ENCODE results near the gene C16orf92. TPM values are rescaled to one million over a fixed set of nuclear protein-coding genes. Genes with fewer than 3 reads are reported as not detected.

C16orf92 gene
- total and polyA plus RNA-seq, 2 of the 13 experiments (the other 11 are each of a cell fraction or from before 2014, with no cell fraction given), result not detected

GRCh38 chr16:30065102-30065942, 42.3 kb downstream of the C16orf92 start, which contains the start of gene ALDOA (continued):
- TF ChIP-seq ZNF18 (CRISPR knock-in tag; IDR thresholded peaks at IDR 0.05; ENCODE audit: insufficient replicate concordance) (peak; percentile 97), FIP1L1 (IDR thresholded peaks at IDR 0.05; ENCODE audit: borderline replicate concordance, insufficient read depth, low read depth, low read length) (peak; percentile 79), TEAD2 (CRISPR knock-in tag; IDR thresholded peaks at IDR 0.05) (no peak; the same call in none of the 2 replicates), PHB2 (IDR thresholded peaks at IDR 0.05; ENCODE audit: partially characterized antibody) (no peak), ZBTB21 (CRISPR knock-in tag; IDR thresholded peaks at IDR 0.05) (no peak; the same call in 1 of the 2 replicates), REXO4 (CRISPR knock-in tag; IDR thresholded peaks at IDR 0.05; ENCODE audit: borderline replicate concordance) (peak; percentile 97), RBM39 (IDR thresholded peaks at IDR 0.05; ENCODE audit: low read depth, low read length, poor library complexity, severe bottlenecking) (peak; percentile 98), ZBED4 (CRISPR knock-in tag; IDR thresholded peaks at IDR 0.05; ENCODE audit: borderline replicate concordance) (peak; percentile 93; the same call in 1 of the 2 replicates), ZNF766 (CRISPR knock-in tag; IDR thresholded peaks at IDR 0.05; ENCODE audit: borderline replicate concordance) (peak; percentile 23; the same call in 1 of the 2 replicates), NKX3-1 (CRISPR knock-in tag; IDR thresholded peaks at IDR 0.05) (peak; percentile 89), NR2F2 (IDR thresholded peaks at IDR 0.05; ENCODE audit: borderline replicate concordance, low read depth) (peak; percentile 56; the same call in 1 of the 2 replicates), NFYB (CRISPR knock-in tag; IDR thresholded peaks at IDR 0.05) (peak; percentile 89), U2AF2 (IDR thresholded peaks at IDR 0.05; ENCODE audit: low read depth, low read length) (peak; percentile 55; the same call in 1 of the 2 replicates), GTF3A (CRISPR knock-in tag; conservative IDR thresholded peaks at IDR 0.05) (peak; percentile 76; the same call in 1 of the 2 replicates), SMC3 (IDR thresholded peaks at IDR 0.05; ENCODE audit: low read length) (no peak), THAP11 (CRISPR knock-in tag; IDR thresholded peaks at IDR 0.05) (peak; percentile 89), PREB (CRISPR knock-in tag; IDR thresholded peaks at IDR 0.05) (0 out of 2 replicates have a peak, but pooled peaks have one; percentile 65), NR3C1 (CRISPR knock-in tag; IDR thresholded peaks at IDR 0.05) (0 out of 2 replicates have a peak, but pooled peaks have one; percentile 48), ZBTB7B (CRISPR knock-in tag; IDR thresholded peaks at IDR 0.05) (no peak; the same call in none of the 2 replicates), CHCHD3 (CRISPR knock-in tag; IDR thresholded peaks at IDR 0.05) (no peak; the same call in 1 of the 2 replicates)
